Measurements from ENCODE around the gene GHRH.

DNA sequence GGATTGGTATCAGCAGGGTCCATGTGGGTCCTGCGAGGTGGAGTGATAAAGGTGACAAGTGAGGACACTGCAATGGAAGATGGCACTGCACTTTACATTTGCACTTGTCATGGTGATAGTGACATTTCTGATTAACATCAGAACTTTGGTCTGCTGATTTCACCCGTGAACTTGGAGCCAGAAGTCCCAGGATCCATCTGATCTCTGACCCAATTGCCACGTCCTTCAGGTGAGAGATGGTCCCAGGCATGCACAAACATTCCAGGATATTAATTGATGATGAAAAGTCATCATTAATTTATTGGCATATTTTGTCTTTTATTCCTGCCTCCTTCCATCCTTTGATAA, 9.8 kb upstream of the GHRH start:
- TF ChIP-seq, protein P1, sequence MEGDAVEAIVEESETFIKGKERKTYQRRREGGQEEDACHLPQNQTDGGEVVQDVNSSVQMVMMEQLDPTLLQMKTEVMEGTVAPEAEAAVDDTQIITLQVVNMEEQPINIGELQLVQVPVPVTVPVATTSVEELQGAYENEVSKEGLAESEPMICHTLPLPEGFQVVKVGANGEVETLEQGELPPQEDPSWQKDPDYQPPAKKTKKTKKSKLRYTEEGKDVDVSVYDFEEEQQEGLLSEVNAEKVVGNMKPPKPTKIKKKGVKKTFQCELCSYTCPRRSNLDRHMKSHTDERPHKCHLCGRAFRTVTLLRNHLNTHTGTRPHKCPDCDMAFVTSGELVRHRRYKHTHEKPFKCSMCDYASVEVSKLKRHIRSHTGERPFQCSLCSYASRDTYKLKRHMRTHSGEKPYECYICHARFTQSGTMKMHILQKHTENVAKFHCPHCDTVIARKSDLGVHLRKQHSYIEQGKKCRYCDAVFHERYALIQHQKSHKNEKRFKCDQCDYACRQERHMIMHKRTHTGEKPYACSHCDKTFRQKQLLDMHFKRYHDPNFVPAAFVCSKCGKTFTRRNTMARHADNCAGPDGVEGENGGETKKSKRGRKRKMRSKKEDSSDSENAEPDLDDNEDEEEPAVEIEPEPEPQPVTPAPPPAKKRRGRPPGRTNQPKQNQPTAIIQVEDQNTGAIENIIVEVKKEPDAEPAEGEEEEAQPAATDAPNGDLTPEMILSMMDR (IDR thresholded peaks at IDR 0.05 in 2 of 3, conservative IDR thresholded peaks at IDR 0.05 in 1 of 3; ENCODE audit: borderline replicate concordance in 1 of 3, insufficient read depth in 1 of 3, low read depth in 2 of 3, low read length in 2 of 3), result no peak
- no peak for TF ChIP-seq POLR2A (IDR thresholded peaks at IDR 0.05; ENCODE audit: borderline replicate concordance, extremely low read depth, insufficient read depth, insufficient read length)
- TF ChIP-seq EZH2 (IDR thresholded peaks at IDR 0.05), result no peak
- TF ChIP-seq POLR2AphosphoS5 (IDR thresholded peaks at IDR 0.05; ENCODE audit: low read depth, low read length), result no peak
- no peak for TF ChIP-seq SIN3A (IDR thresholded peaks at IDR 0.05; ENCODE audit: low read depth)
- TF ChIP-seq SRF (IDR thresholded peaks at IDR 0.05; ENCODE audit: low read depth), result no peak
- no peak for TF ChIP-seq EZH2phosphoT487 (IDR thresholded peaks at IDR 0.05; ENCODE audit: borderline replicate concordance)
- TF ChIP-seq, protein P2, sequence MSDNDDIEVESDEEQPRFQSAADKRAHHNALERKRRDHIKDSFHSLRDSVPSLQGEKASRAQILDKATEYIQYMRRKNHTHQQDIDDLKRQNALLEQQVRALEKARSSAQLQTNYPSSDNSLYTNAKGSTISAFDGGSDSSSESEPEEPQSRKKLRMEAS (IDR thresholded peaks at IDR 0.05), result no peak
- TF ChIP-seq EGR1 (IDR thresholded peaks at IDR 0.05; ENCODE audit: low read depth), result no peak
- TF ChIP-seq TCF7L2 (IDR thresholded peaks at IDR 0.05; ENCODE audit: borderline replicate concordance, extremely low read depth, insufficient read depth, insufficient read length), result no peak
- no peak for TF ChIP-seq FOSL1 (IDR thresholded peaks at IDR 0.05; ENCODE audit: low read depth)
- TF ChIP-seq CEBPB (IDR thresholded peaks at IDR 0.05; ENCODE audit: low read depth), result no peak
- no peak for TF ChIP-seq RAD21 (IDR thresholded peaks at IDR 0.05; ENCODE audit: low read depth)

Data from HCT116 (cell line).